Esophagus (tissue), 2 donors: ENCODE results near the gene ITGAL. TPM values are rescaled to one million over a fixed set of nuclear protein-coding genes. Genes with fewer than 3 reads are reported as not detected.
"Not testable (repeated sequence)": the region's sequence is repeated elsewhere in the genome, so short reads cannot be mapped to it uniquely, and the experiment has no call there.

Experiments
- H3K27ac ChIP-seq, 2 donors: one replicate each; pipeline ENCODE4 v1.5.1; 2013; ENCODE audit warnings: low read depth in 2 of 2, mild to moderate bottlenecking in 2 of 2, inconsistent platforms in 1 of 2, low read length in 1 of 2, moderate library complexity in 1 of 2
- H3K27me3 ChIP-seq, 2 donors: one replicate each; pipeline ENCODE4 v1.6.1; 2013; ENCODE audit warnings: low read length in 2 of 2, control low read depth in 1 of 2, mild to moderate bottlenecking in 1 of 2; ENCODE audit not compliant: insufficient read depth in 2 of 2, control insufficient read depth in 1 of 2
- H3K36me3 ChIP-seq, 2 donors: one replicate each; pipeline ENCODE4 v1.6.1; 2013; ENCODE audit warnings: low read length in 1 of 2; ENCODE audit not compliant: control insufficient read depth in 2 of 2, insufficient read depth in 2 of 2
- H3K4me1 ChIP-seq, 2 donors: one replicate each; pipeline ENCODE4 v1.6.1; 2013; ENCODE audit warnings: low read length in 1 of 2; ENCODE audit not compliant: control insufficient read depth in 2 of 2, insufficient read depth in 2 of 2
- H3K4me3 ChIP-seq, 2 donors: one replicate each; pipeline ENCODE4 v1.5.1; 2013; ENCODE audit warnings: low read length in 2 of 2, mild to moderate bottlenecking in 2 of 2, low read depth in 1 of 2, moderate library complexity in 1 of 2
- H3K9me3 ChIP-seq, 2 donors: one replicate each; pipeline ENCODE4 v1.6.1; 2013; ENCODE audit warnings: mild to moderate bottlenecking in 2 of 2, low read depth in 1 of 2, low read length in 1 of 2, moderate library complexity in 1 of 2; ENCODE audit not compliant: control insufficient read depth in 2 of 2, insufficient read depth in 1 of 2
- WGBS, 2 donors: extraction: QIAGEN DNeasy Blood & Tissue Kit; methylation state at CpG; one replicate each; pipeline ENCODE4 v1.1.7; 2013; 5-methylcytosine and 5-hydroxymethylcytosine counted together
- polyA plus RNA-seq, 2 donors: library from polyadenylated mRNA; stranded (reverse); fragments of 200-250 nt; gene quantifications; one replicate each; pipeline ENCODE4 v1.2.3, GENCODE V29; 2013
- donor health status: healthy with polysubstance abuse.
- donor health status: Bipolar disorder and iron deficiency.

ITGAL gene
- polyA plus RNA-seq, 2 donors: 2.2 to 2.5 TPM

- Histone ChIP-seq H3K27ac (no peak overlapping the region), H3K4me1 (peaks cover 0 to 12% of the 10 kb centered on the region in 2 donors), H3K36me3 (no peaks in the 10 kb centered on the region), H3K9me3 (no peaks in the 10 kb centered on the region), H3K4me3 (no peak overlapping the region), H3K27me3 (no peaks in the 10 kb centered on the region)
- 71 to 89% methylated on average over 2 of the region's 2 CpGs for WGBS, 2 donors
Observed at GRCh38 chr16:30443631-30444030, 28.9 kb upstream of the ITGAL start.

DNA sequence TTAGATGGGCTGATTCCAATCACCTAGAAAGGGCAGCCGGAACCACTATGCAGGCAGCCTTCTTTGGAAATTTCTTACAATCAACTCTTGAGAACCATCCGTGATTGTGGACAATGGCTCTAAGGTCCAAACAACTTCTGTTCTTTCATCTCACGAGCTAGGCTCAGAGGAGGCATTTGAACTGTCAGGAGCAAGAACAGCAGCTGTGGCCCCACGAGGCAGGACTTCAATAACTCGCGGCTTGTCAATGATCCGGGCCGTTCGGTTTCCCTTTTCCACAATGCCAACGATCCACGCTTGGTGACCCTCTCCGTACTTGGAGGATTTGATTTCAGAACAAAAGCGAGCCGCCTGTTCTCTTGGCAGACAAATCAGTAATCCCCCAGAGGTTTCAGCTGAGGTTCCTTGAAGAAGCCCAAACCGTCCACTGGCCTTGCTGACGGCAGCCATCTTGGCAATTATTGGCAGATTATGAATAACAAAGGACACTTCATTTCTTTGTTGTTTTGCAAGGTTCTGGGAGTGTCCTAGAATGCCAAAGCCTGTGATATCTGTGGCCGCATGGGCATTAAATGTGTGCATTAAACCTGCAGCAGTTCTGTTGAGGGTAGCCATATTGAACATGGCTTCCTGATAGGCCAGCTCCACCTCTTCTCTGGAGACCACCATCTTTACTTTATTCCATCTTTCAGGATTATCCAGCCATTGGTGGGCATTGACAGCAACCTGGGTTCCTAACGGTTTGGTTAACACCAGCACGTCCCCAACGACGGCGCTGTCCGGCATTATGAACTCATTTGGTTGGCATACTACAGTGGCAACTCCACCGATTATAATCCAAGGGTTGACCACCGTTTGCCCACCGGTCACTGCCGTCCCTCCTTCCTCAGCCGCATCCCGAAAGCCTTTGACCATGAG, 28.1 kb upstream of the ITGAL start:
- 92% methylated on average over 29 of the region's 29 CpGs for WGBS, 2 donors
- Histone ChIP-seq H3K36me3 (no peaks in the 10 kb centered on the region), H3K4me1 (peaks cover 0 to 12% of the 10 kb centered on the region in 2 donors), H3K27me3 (no peaks in the 10 kb centered on the region), H3K9me3 (no peaks in the 10 kb centered on the region), H3K27ac (peak overlapping the region; percentile 93 to 97), H3K4me3 (peak overlapping the region; percentile 61 to 93)

DNA sequence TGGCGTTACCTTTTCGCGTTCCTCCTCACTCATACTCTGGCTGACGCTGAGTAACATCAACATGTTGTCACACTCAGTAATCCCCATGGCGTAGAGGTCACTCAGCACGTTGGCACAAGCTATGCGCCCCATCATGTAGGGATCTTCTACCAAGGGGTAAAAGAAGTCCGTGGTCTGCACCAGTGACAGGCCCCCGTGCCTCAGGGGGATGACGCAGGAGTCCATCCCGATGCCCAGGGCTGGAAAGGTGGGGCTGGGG, 27.5 kb upstream of the ITGAL start:
- Histone ChIP-seq H3K4me1 (peaks cover 0 to 12% of the 10 kb centered on the region in 2 donors), H3K27me3 (no peaks in the 10 kb centered on the region), H3K36me3 (no peaks in the 10 kb centered on the region), H3K27ac (peak overlapping the region; percentile 93 to 97), H3K9me3 (no peaks in the 10 kb centered on the region), H3K4me3 (peak overlapping the region; percentile 61 to 93)
- WGBS, 2 donors: 21 to 23% methylated on average over 11 of the region's 11 CpGs

GRCh38 chr16:30445408-30446202, 26.9 kb upstream of the ITGAL start, which contains the start of gene SEPHS2:
SEPHS2 (minus strand) TSS chr16:30445874; CDS start chr16:30445727, 147 bp downstream.
- Histone ChIP-seq H3K27me3 (no peaks in the 10 kb centered on the region), H3K4me3 (peak within 1 kb of the TSS; percentile 61 to 93), H3K27ac (peak within 1 kb of the TSS; percentile 93 to 97), H3K36me3 (no peaks in the 10 kb centered on the region), H3K9me3 (no peaks in the 10 kb centered on the region), H3K4me1 (peaks cover 0 to 12% of the 10 kb centered on the region in 2 donors)
- WGBS, 2 donors: 0 to 1% methylated on average over 49 to 59 of the region's 59 CpGs

- no peaks in the 10 kb centered on the region for H3K9me3 ChIP-seq
- no peaks in the 10 kb centered on the region for H3K27me3 ChIP-seq
- H3K36me3 ChIP-seq: no peaks in the 10 kb centered on the region
- peak overlapping the region in 1 of 2 donors; percentile 93 for H3K27ac ChIP-seq
- H3K4me1 ChIP-seq: peaks cover 0 to 12% of the 10 kb centered on the region in 2 donors
- peak overlapping the region; percentile 10 to 93 for H3K4me3 ChIP-seq
- 78 to 82% methylated on average over 10 of the region's 10 CpGs for WGBS, 2 donors
Observed at GRCh38 chr16:30446203-30446595, 26.3 kb upstream of the ITGAL start.

- Histone ChIP-seq H3K9me3 (no peaks in the 10 kb centered on the region), H3K27me3 (no peaks in the 10 kb centered on the region), H3K36me3 (no peaks in the 10 kb centered on the region), H3K27ac (no peak overlapping the region), H3K4me3 (no peak overlapping the region), H3K4me1 (peaks cover 0 to 12% of the 10 kb centered on the region in 2 donors)
- WGBS, 2 donors: 73 to 86% methylated on average over 12 of the region's 12 CpGs
Observed at GRCh38 chr16:30447512-30448226, 24.9 kb upstream of the ITGAL start.

- Histone ChIP-seq H3K27me3 (no peaks in the 10 kb centered on the region), H3K4me1 (peaks cover 0 to 12% of the 10 kb centered on the region in 2 donors), H3K4me3 (no peak overlapping the region), H3K27ac (no peak overlapping the region), H3K36me3 (no peaks in the 10 kb centered on the region), H3K9me3 (no peaks in the 10 kb centered on the region)
- WGBS, 2 donors: 88 to 96% methylated on average over 3 of the region's 3 CpGs
Observed at GRCh38 chr16:30449116-30449435, 23.5 kb upstream of the ITGAL start.

- not testable (repeated sequence) for H3K27ac ChIP-seq, H3K4me1 ChIP-seq, H3K9me3 ChIP-seq, H3K36me3 ChIP-seq, H3K4me3 ChIP-seq, H3K27me3 ChIP-seq
- 72 to 80% methylated on average over 20 of the region's 20 CpGs for WGBS, 2 donors
Observed at GRCh38 chr16:30452709-30453580, 19.6 kb upstream of the ITGAL start.

DNA sequence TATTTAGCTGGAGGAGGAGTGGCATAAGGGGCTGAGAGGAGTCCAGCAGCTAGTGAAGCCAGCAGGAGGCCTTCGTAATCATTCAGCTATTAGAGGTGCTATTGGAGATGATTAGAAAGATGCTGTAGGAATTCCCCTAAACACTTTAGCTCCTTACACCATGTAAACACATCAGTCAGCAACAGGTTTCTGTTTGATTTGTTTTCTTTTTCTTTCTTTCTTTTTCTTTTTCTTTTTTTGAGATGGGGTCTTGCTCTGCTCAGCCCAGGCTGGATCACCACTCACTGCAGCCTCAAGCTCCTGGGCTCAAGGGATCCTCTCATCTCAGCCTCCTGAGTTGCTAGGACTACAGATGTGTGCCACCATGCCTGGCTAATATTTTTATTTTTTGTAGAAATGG, 16.2 kb upstream of the ITGAL start:
- WGBS, 2 donors: 84% methylated on average over 1 of the region's 1 CpG
- Histone ChIP-seq H3K27me3 (no peaks in the 10 kb centered on the region), H3K4me3 (no peak overlapping the region)

More for the DNA sequence above, 16.2 kb upstream of the ITGAL start:
- H3K4me1 ChIP-seq: no peaks in the 10 kb centered on the region
- H3K36me3 ChIP-seq: no peaks in the 10 kb centered on the region
- no peaks in the 10 kb centered on the region for H3K9me3 ChIP-seq
- H3K27ac ChIP-seq: no peak overlapping the region
